SK-N-SH (cell line): ENCODE data around the gene SLC44A2.

Experiments used
- EZH2phosphoT487 ChIP-seq: fragments of 200-600 bp; sonication (generic); IDR thresholded peaks from 2 replicates; pipeline ENCODE4 v1.6.1; 2017; ENCODE audit warnings: low read depth, mixed run types, mild to moderate bottlenecking, antibody characterized with exemption, moderate library complexity, borderline replicate concordance
- MXI1 ChIP-seq: IDR thresholded peaks from 2 replicates; pipeline ENCODE4 v1.6.1; 2012; ENCODE audit warnings: mild to moderate bottlenecking, low read depth, low read length, improper control_type of control experiment
- NFIC ChIP-seq: IDR thresholded peaks from 2 replicates; pipeline ENCODE4 v1.4.0; 2012; ENCODE audit warnings: borderline replicate concordance
- POLR2AphosphoS5 ChIP-seq: IDR thresholded peaks from 2 replicates; pipeline ENCODE4 v1.6.1; 2012; ENCODE audit warnings: low read depth, low read length
- TAF1 ChIP-seq: IDR thresholded peaks from 2 replicates; pipeline ENCODE4 v1.6.1; 2012; ENCODE audit warnings: low read depth, mild to moderate bottlenecking, low read length, moderate library complexity, borderline replicate concordance
- TEAD4 ChIP-seq: IDR thresholded peaks from 2 replicates; pipeline ENCODE4 v1.4.0; 2012; ENCODE audit warnings: mild to moderate bottlenecking, borderline replicate concordance; ENCODE audit not compliant: insufficient read depth
- YY1 ChIP-seq: IDR thresholded peaks from 2 replicates; pipeline ENCODE4 v1.4.0; 2012; ENCODE audit warnings: low read depth, mild to moderate bottlenecking
- TF ChIP-seq, protein P1 (sequence below): fragments of 200-600 bp; sonication (generic); IDR thresholded peaks from 2 replicates; pipeline ENCODE4 v1.6.1; 2017; ENCODE audit warnings: antibody characterized with exemption, mild to moderate bottlenecking, moderate library complexity

DNA sequence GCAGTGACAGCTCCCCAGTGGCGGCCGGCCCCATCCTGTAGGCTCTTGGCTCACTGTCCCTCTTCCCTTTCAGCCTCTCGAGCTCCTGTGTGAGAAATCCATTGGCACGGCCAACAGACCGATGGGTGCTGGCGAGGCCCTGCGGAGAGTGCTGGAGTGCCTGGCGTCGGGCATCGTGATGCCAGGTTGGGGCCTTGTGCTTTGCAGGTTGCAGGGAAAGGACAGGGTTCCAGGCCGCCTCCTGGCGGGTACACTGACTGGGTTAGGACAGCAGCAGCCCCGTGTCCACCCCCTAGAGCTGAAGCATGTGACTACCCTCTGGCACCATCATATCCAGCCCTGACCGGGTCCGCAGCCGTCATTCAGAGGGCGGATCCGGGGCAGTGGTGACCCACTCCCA lies 54.4 kb downstream of the SLC44A2 start:
- TF ChIP-seq, protein P1, sequence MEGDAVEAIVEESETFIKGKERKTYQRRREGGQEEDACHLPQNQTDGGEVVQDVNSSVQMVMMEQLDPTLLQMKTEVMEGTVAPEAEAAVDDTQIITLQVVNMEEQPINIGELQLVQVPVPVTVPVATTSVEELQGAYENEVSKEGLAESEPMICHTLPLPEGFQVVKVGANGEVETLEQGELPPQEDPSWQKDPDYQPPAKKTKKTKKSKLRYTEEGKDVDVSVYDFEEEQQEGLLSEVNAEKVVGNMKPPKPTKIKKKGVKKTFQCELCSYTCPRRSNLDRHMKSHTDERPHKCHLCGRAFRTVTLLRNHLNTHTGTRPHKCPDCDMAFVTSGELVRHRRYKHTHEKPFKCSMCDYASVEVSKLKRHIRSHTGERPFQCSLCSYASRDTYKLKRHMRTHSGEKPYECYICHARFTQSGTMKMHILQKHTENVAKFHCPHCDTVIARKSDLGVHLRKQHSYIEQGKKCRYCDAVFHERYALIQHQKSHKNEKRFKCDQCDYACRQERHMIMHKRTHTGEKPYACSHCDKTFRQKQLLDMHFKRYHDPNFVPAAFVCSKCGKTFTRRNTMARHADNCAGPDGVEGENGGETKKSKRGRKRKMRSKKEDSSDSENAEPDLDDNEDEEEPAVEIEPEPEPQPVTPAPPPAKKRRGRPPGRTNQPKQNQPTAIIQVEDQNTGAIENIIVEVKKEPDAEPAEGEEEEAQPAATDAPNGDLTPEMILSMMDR: no peak
- no peak for TF ChIP-seq POLR2AphosphoS5
- no peak for TF ChIP-seq TAF1
- no peak for TF ChIP-seq EZH2phosphoT487
- TF ChIP-seq MXI1: no peak
- no peak for TF ChIP-seq TEAD4
- no peak for TF ChIP-seq YY1
- TF ChIP-seq NFIC: no peak
